ENCODE results near the gene KRTAP5-6.

KRTAP5-6 gene

GRCh38 chr11:1705126-1706052, 8.4 kb downstream of the KRTAP5-6 start:
- Histone ChIP-seq H3K9me3 (ENCODE audit: control insufficient read depth, insufficient read depth, low read depth, low read length) (no peaks in the 10 kb centered on the region), H3K27ac (ENCODE audit: extremely low read depth, low read depth, low read length) (no peak overlapping the region), H3K4me1 (ENCODE audit: control insufficient read depth, insufficient read depth, low read length) (no peaks in the 10 kb centered on the region), H3K36me3 (ENCODE audit: control insufficient read depth in 2 of 2, insufficient read depth in 1 of 2, low read length in 2 of 2) (no peaks in the 10 kb centered on the region), H3K4me3 (ENCODE audit: low read depth, low read length) (no peak overlapping the region)
- ChIA-PET CTCF (interaction anchor here (0.7 to 4.2 kb wide), 3 partner anchors 11 to 142 kb away, joined by 3 to 28 read pairs (median 5); no protein-coding TSS in a partner anchor), POLR2A (no interaction called here)
- no peak for TF ChIP-seq KLF10 (tag by site-specific recombination; IDR thresholded peaks at IDR 0.05)
- no peak for TF ChIP-seq BCL11A (tag by site-specific recombination; IDR thresholded peaks at IDR 0.05; ENCODE audit: low read depth)
- TF ChIP-seq ZNF585B (tag by site-specific recombination; IDR thresholded peaks at IDR 0.05) = no peak
- TF ChIP-seq, protein P1, sequence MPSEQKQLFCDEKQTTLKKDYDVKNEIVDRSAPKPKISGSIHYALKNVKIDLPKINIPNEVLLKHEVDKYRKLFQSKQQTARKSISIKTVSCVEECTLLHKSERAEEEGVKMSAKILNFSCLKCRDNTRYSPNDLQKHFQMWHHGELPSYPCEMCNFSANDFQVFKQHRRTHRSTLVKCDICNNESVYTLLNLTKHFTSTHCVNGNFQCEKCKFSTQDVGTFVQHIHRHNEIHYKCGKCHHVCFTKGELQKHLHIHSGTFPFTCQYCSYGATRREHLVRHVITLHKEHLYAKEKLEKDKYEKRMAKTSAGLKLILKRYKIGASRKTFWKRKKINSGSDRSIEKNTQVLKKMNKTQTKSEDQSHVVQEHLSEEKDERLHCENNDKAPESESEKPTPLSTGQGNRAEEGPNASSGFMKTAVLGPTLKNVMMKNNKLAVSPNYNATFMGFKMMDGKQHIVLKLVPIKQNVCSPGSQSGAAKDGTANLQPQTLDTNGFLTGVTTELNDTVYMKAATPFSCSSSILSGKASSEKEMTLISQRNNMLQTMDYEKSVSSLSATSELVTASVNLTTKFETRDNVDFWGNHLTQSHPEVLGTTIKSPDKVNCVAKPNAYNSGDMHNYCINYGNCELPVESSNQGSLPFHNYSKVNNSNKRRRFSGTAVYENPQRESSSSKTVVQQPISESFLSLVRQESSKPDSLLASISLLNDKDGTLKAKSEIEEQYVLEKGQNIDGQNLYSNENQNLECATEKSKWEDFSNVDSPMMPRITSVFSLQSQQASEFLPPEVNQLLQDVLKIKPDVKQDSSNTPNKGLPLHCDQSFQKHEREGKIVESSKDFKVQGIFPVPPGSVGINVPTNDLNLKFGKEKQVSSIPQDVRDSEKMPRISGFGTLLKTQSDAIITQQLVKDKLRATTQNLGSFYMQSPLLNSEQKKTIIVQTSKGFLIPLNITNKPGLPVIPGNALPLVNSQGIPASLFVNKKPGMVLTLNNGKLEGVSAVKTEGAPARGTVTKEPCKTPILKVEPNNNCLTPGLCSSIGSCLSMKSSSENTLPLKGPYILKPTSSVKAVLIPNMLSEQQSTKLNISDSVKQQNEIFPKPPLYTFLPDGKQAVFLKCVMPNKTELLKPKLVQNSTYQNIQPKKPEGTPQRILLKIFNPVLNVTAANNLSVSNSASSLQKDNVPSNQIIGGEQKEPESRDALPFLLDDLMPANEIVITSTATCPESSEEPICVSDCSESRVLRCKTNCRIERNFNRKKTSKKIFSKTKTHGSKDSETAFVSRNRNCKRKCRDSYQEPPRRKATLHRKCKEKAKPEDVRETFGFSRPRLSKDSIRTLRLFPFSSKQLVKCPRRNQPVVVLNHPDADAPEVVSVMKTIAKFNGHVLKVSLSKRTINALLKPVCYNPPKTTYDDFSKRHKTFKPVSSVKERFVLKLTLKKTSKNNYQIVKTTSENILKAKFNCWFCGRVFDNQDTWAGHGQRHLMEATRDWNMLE (tag by site-specific recombination; conservative IDR thresholded peaks at IDR 0.05; ENCODE audit: low read depth) = no peak
- TF ChIP-seq ZFP41 (tag by site-specific recombination; IDR thresholded peaks at IDR 0.05; ENCODE audit: borderline replicate concordance) = no peak

- H3K36me3 ChIP-seq (ENCODE audit: control insufficient read depth in 2 of 2, insufficient read depth in 1 of 2, low read length in 2 of 2) = no peaks in the 10 kb centered on the region
- CTCF ChIA-PET = interaction anchor here (0.6 to 4.2 kb wide), 4 partner anchors 25 to 126 kb away, joined by 3 to 28 read pairs (median 4); no protein-coding TSS in a partner anchor
- H3K9me3 ChIP-seq (ENCODE audit: control insufficient read depth, insufficient read depth, low read depth, low read length) = no peaks in the 10 kb centered on the region
- no peak overlapping the region for H3K4me3 ChIP-seq (ENCODE audit: low read depth, low read length)
- POLR2A ChIA-PET = no interaction called here
- TF ChIP-seq KLF16 (tag by site-specific recombination; IDR thresholded peaks at IDR 0.05) = no peak
- TF ChIP-seq GFI1B (tag by site-specific recombination; IDR thresholded peaks at IDR 0.05) = no peak
- no peak for TF ChIP-seq ZNF792 (tag by site-specific recombination; IDR thresholded peaks at IDR 0.05)
- no peak for TF ChIP-seq ZBTB1 (tag by site-specific recombination; IDR thresholded peaks at IDR 0.05)
- TF ChIP-seq ZNF311 (tag by site-specific recombination; IDR thresholded peaks at IDR 0.05; ENCODE audit: borderline replicate concordance) = no peak
- TF ChIP-seq ZBTB11 (tag by site-specific recombination; conservative IDR thresholded peaks at IDR 0.05; ENCODE audit: low read depth) = no peak
- no peak overlapping the region for H3K27ac ChIP-seq (ENCODE audit: extremely low read depth, low read depth, low read length)
- no peaks in the 10 kb centered on the region for H3K4me1 ChIP-seq (ENCODE audit: control insufficient read depth, insufficient read depth, low read length)
Measured at GRCh38 chr11:1706634-1707400, 9.8 kb downstream of the KRTAP5-6 start.
